OCI-LY7 (cell line): Measurements from ENCODE around the gene EMSY. TPM values are rescaled to one million over a fixed set of nuclear protein-coding genes. Genes with fewer than 3 reads are reported as not detected.
"Not testable (repeated sequence)": the region's sequence is repeated elsewhere in the genome, so short reads cannot be mapped to it uniquely, and the experiment has no call there.

Experiments used
- BruUV-seq: library from RNA; stranded (reverse); fragments of 400-500 nt; replicated peaks from 2 replicates; lab custom pipeline; 2021; lab: Mats Ljungman, UMichigan
- CTCF ChIA-PET: fragments of 300-600 bp; sonication (Branson Sonifier 250); formaldehyde crosslinking; loops from one replicate; lab custom pipeline; 2022; ENCODE audit warnings: antibody characterized with exemption; ENCODE audit not compliant: unreplicated experiment; lab: Charles Lee
- POLR2A ChIA-PET: fragments of 300-600 bp; sonication (Branson Sonifier 250); formaldehyde crosslinking; loops from one replicate; lab custom pipeline; 2022; ENCODE audit warnings: antibody characterized with exemption; lab: Charles Lee
- DNase-seq: peaks from one replicate; pipeline ENCODE4 v3.0.0-alpha.2; 2015; ENCODE audit warnings: low spot score
- H2AFZ ChIP-seq: fragments of 200-600 bp; sonication (generic), shearing (Covaris generic); 2 replicates; pipeline ENCODE4 v1.6.1; 2014; ENCODE audit warnings: mild to moderate bottlenecking, antibody characterized with exemption, low read length, moderate library complexity
- H3K27ac ChIP-seq: fragments of 200-600 bp; sonication (generic); 2 replicates; pipeline ENCODE4 v1.5.1; 2014; ENCODE audit warnings: mixed run types, low read depth, mild to moderate bottlenecking, moderate library complexity, low read length, inconsistent platforms; ENCODE audit not compliant: poor library complexity, severe bottlenecking
- H3K36me3 ChIP-seq: fragments of 200-600 bp; sonication (generic); 2 replicates; pipeline ENCODE4 v1.6.1; 2014; ENCODE audit warnings: mild to moderate bottlenecking, antibody characterized with exemption, low read length, moderate library complexity, mixed read lengths; ENCODE audit not compliant: insufficient read depth
- H3K4me1 ChIP-seq: fragments of 200-600 bp; sonication (generic); 2 replicates; pipeline ENCODE4 v1.5.1; 2014; ENCODE audit warnings: mild to moderate bottlenecking, low read length; ENCODE audit not compliant: insufficient read depth, poor library complexity, severe bottlenecking
- H3K4me2 ChIP-seq: fragments of 200-600 bp; sonication (generic); 2 replicates; pipeline ENCODE4 v1.6.1; 2014; ENCODE audit warnings: mild to moderate bottlenecking, low read length
- H3K4me3 ChIP-seq: fragments of 200-600 bp; sonication (generic); 2 replicates; pipeline ENCODE4 v1.5.1; 2014; ENCODE audit warnings: mild to moderate bottlenecking, low read depth, low read length; ENCODE audit not compliant: poor library complexity, severe bottlenecking
- H3K79me2 ChIP-seq: fragments of 200-600 bp; sonication (generic); 2 replicates; pipeline ENCODE4 v1.6.1; 2016; ENCODE audit warnings: low read depth, mild to moderate bottlenecking, low read length, moderate library complexity, mixed read lengths; ENCODE audit not compliant: insufficient read depth
- H3K9me2 ChIP-seq: fragments of 200-600 bp; sonication (generic); 2 replicates; pipeline ENCODE4 v1.6.1; 2016; ENCODE audit warnings: mild to moderate bottlenecking, low read length, mixed read lengths; ENCODE audit not compliant: insufficient read depth
- H3K9me3 ChIP-seq: fragments of 200-600 bp; sonication (generic); 2 replicates; pipeline ENCODE4 v1.6.1; 2014; ENCODE audit warnings: mild to moderate bottlenecking, mixed run types, low read length, mixed read lengths
- H4K20me1 ChIP-seq: fragments of 200-600 bp; sonication (generic); 2 replicates; pipeline ENCODE4 v1.6.1; 2014; ENCODE audit warnings: mild to moderate bottlenecking, antibody characterized with exemption, low read length, moderate library complexity, mixed read lengths; ENCODE audit not compliant: insufficient read depth
- CTCF ChIP-seq: fragments of 200-600 bp; sonication (generic); conservative IDR thresholded peaks from 2 replicates; pipeline ENCODE4 v1.5.1; 2014; ENCODE audit warnings: mild to moderate bottlenecking, antibody characterized with exemption, low read length, moderate library complexity, mixed read lengths
- EZH2phosphoT487 ChIP-seq: fragments of 200-600 bp; sonication (generic); IDR thresholded peaks from 2 replicates; pipeline ENCODE4 v1.6.1; 2018; ENCODE audit warnings: low read depth, borderline replicate concordance, mild to moderate bottlenecking, mixed run types, antibody characterized with exemption, low read length, moderate library complexity, mixed read lengths
- intact Hi-C: fragments of 100-400 bp; cut with micrococcal nuclease; formaldehyde crosslinking; loops from one replicate; pipeline ENCODE4 v1.10.0; 2022; ENCODE audit not compliant: unreplicated experiment
- total RNA-seq, 2 experiments: library from RNA; depleted of rRNA in 1 of 2; stranded (reverse); fragments of >200 nt in 1 of 2; shearing (Covaris generic) in 1 of 2; gene quantifications; 2 replicates each; pipeline ENCODE4 v1.2.3, GENCODE V29; 2014 to 2022

Gene EMSY
- total RNA-seq, 2 experiments from 2014 or later: 26.3 to 29.8 TPM

- ChIA-PET POLR2A (no interaction called here), CTCF (no interaction called here)
- BruUV-seq: no TSS peak
- Histone ChIP-seq H4K20me1 (no peaks in the 10 kb centered on the region), H3K27ac (no peak overlapping the region), H3K4me3 (no peak overlapping the region), H3K4me1 (no peaks in the 10 kb centered on the region), H3K4me2 (no peak overlapping the region), H3K79me2 (no peaks in the 10 kb centered on the region), H2AFZ (no peak overlapping the region), H3K36me3 (no peaks in the 10 kb centered on the region), H3K9me2 (no peaks in the 10 kb centered on the region), H3K9me3 (no peaks in the 10 kb centered on the region)
- no peak for DNase-seq
- TF ChIP-seq CTCF (no peak), EZH2phosphoT487 (no peak)
- intact Hi-C loops: no loop called here
These were observed 123.3 kb downstream of the EMSY start for GRCh38 chr11:76568139-76568538.

- Histone ChIP-seq H3K9me3 (no peaks in the 10 kb centered on the region), H3K79me2 (no peaks in the 10 kb centered on the region), H2AFZ (no peak overlapping the region), H3K4me2 (no peak overlapping the region), H3K4me3 (no peak overlapping the region), H3K4me1 (no peaks in the 10 kb centered on the region), H3K9me2 (no peaks in the 10 kb centered on the region), H3K36me3 (no peaks in the 10 kb centered on the region), H4K20me1 (no peaks in the 10 kb centered on the region), H3K27ac (no peak overlapping the region)
- BruUV-seq: no TSS peak
- ChIA-PET CTCF (no interaction called here), POLR2A (no interaction called here)
- DNase-seq: no peak
- TF ChIP-seq CTCF: no peak
- no peak for TF ChIP-seq EZH2phosphoT487
- intact Hi-C loops: no loop called here
These were observed 123.8 kb downstream of the EMSY start for GRCh38 chr11:76568621-76569020.

- H3K36me3 ChIP-seq, H2AFZ ChIP-seq, DNase-seq, BruUV-seq, CTCF ChIA-PET, H3K4me2 ChIP-seq, H3K9me2 ChIP-seq, H3K27ac ChIP-seq, H3K9me3 ChIP-seq, H3K4me1 ChIP-seq, H3K79me2 ChIP-seq, H4K20me1 ChIP-seq, intact Hi-C loops, H3K4me3 ChIP-seq: not testable (repeated sequence)
- POLR2A ChIA-PET: interaction anchor here (0.6 to 1.3 kb wide), 8 partner anchors 12 to 644 kb away, joined by 3 to 5 read pairs (median 3); no protein-coding TSS in a partner anchor
These were observed 127.5 kb downstream of the EMSY start for GRCh38 chr11:76572181-76572875.
